HFFc6 (cell line): ENCODE results near the gene OR13D1. TPM values are rescaled to one million over a fixed set of nuclear protein-coding genes. Genes with fewer than 3 reads are reported as not detected.

Experiments
- DNase-seq: peaks from one replicate; pipeline ENCODE4 v3.0.0-alpha.2; 2018
- H3K27ac Mint-ChIP-seq: 2 replicates; pipeline ENCODE4 v1.8.0; 2020; ENCODE audit warnings: mild to moderate bottlenecking, mixed read lengths
- H3K27me3 Mint-ChIP-seq: 2 replicates; pipeline ENCODE4 v1.8.0; 2021; ENCODE audit warnings: mild to moderate bottlenecking, moderate library complexity, mixed read lengths; ENCODE audit not compliant: insufficient read depth
- H3K36me3 Mint-ChIP-seq: 2 replicates; pipeline ENCODE4 v1.8.0; 2021; ENCODE audit warnings: low read depth, mixed read lengths
- H3K4me1 Mint-ChIP-seq: 2 replicates; pipeline ENCODE4 v1.8.0; 2020; ENCODE audit warnings: low read depth, mixed read lengths
- H3K4me3 Mint-ChIP-seq: 2 replicates; pipeline ENCODE4 v1.8.0; 2020; ENCODE audit warnings: mild to moderate bottlenecking, moderate library complexity, mixed read lengths
- H3K9me3 Mint-ChIP-seq: 2 replicates; pipeline ENCODE4 v1.8.0; 2020; ENCODE audit warnings: mild to moderate bottlenecking, mixed read lengths
- long read RNA-seq: library from polyadenylated mRNA; unstranded; transcript quantifications from one replicate; pipeline ENCODE4 v2.0.0, GENCODE V29; 2019
- total RNA-seq, 6 experiments: library from RNA; stranded (reverse); fragmentation: NEBNext Ultra II Directional; extraction: Animal tissue kit (Norgen Biotek cat#: 25700); gene quantifications; 2 replicates in 1 of 6; 3 replicates in 5 of 6; pipeline ENCODE4 v1.2.3, GENCODE V29; 2021
- TF ChIP-seq, protein P1 (sequence below): fragments of 200-600 bp; sonication (generic); IDR thresholded peaks from 2 replicates; pipeline ENCODE4 v1.5.0; 2021; ENCODE audit warnings: antibody characterized with exemption, mild to moderate bottlenecking

OR13D1 gene, protein sequence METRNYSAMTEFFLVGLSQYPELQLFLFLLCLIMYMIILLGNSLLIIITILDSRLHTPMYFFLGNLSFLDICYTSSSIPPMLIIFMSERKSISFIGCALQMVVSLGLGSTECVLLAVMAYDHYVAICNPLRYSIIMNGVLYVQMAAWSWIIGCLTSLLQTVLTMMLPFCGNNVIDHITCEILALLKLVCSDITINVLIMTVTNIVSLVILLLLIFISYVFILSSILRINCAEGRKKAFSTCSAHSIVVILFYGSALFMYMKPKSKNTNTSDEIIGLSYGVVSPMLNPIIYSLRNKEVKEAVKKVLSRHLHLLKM
- not detected for total RNA-seq
- long read RNA-seq: 0 reads

DNA sequence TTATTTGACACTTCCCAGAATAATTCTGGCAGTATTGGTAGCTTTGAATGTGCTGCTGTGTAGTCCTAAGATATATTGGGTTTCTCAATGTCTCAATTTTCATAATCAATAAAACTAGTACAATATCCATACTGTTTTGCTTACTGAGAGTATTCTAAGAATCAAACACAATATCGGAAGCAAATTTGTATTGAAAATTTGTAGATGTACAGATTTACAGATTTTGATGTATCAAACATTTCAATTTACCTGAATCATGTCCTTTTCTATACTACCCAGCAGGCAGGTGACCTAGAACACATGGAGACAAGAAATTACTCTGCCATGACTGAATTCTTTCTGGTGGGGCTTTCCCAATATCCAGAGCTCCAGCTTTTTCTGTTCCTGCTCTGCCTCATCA is at the start of gene OR13D1:
OR13D1 (plus strand) TSS at position 301 of the 400 bp plus-strand sequence; CDS start at position 301, 0 bp downstream.
- Mint-ChIP-seq H3K4me1 (no peaks in the 10 kb centered on the region), H3K36me3 (no peaks in the 10 kb centered on the region), H3K4me3 (no peak within 1 kb of the TSS), H3K27me3 (peaks cover 4% of the 10 kb centered on the region), H3K9me3 (no peaks in the 10 kb centered on the region), H3K27ac (no peak within 1 kb of the TSS)
- TF ChIP-seq, protein P1, sequence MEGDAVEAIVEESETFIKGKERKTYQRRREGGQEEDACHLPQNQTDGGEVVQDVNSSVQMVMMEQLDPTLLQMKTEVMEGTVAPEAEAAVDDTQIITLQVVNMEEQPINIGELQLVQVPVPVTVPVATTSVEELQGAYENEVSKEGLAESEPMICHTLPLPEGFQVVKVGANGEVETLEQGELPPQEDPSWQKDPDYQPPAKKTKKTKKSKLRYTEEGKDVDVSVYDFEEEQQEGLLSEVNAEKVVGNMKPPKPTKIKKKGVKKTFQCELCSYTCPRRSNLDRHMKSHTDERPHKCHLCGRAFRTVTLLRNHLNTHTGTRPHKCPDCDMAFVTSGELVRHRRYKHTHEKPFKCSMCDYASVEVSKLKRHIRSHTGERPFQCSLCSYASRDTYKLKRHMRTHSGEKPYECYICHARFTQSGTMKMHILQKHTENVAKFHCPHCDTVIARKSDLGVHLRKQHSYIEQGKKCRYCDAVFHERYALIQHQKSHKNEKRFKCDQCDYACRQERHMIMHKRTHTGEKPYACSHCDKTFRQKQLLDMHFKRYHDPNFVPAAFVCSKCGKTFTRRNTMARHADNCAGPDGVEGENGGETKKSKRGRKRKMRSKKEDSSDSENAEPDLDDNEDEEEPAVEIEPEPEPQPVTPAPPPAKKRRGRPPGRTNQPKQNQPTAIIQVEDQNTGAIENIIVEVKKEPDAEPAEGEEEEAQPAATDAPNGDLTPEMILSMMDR: no peak
- no peak for DNase-seq

DNA sequence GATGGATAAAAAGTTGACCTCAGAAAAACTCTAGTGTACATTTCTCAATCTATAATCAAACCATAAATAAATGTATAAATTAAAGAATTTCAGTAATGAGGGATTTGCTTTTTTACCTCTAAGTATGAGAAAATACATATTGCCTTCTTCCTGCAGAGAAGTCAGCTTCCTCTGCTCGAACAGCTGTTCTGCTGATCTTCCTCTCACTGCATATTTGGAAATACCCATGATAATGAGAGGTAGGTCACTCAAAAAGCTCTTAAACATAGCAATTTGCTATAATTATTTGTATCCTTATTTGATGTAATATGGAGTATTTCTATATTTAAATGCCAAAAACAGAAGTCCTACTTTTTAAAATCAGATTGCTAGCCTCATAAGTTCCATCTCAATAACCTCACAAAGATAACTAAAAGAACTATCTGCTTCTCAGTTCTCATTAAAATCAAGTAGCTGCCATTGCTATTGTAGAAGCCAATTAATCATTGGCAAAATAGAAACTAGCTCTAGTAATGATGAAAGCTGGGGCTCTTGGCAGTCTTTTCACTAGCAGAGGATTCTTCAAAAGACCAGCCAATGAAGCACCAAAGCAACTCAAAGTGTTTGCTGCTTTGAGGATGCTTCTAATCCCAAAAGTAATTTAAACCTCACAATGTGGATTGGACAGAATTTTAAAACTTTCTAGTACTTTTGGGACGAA is 35.7 kb upstream of the OR13D1 start:
- TF ChIP-seq, protein P1: no peak
- no peaks in the 10 kb centered on the region for H3K27me3 Mint-ChIP-seq
- no peaks in the 10 kb centered on the region; the same call in none of the 2 replicates for H3K9me3 Mint-ChIP-seq
- no peak for DNase-seq
- no peaks in the 10 kb centered on the region for H3K4me1 Mint-ChIP-seq
- no peaks in the 10 kb centered on the region for H3K36me3 Mint-ChIP-seq
- no peak overlapping the region for H3K4me3 Mint-ChIP-seq
- H3K27ac Mint-ChIP-seq: no peak overlapping the region

DNA sequence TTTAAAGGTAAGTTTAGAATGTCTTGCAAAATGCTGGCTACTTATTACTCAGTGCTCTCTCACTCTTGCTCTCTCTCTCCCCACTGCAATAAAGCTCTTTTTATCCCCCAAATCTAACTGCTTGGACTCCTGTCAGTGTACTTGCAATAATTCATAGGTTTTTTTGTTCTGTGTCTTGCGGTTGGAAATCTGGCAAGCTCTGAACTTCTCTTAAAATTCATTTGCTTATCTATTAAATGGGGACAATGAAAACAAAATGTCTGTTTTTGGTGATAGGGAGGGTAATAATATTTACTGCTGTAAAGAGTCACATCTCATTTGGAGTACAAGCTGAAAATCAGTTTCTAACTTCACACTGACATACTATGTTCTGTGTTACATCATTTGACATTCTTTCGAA is 18.7 kb upstream of the OR13D1 start:
- TF ChIP-seq, protein P1: no peak
- Mint-ChIP-seq H3K27me3 (no peaks in the 10 kb centered on the region; the same call in 1 of the 2 replicates), H3K9me3 (no peaks in the 10 kb centered on the region), H3K27ac (no peak overlapping the region), H3K4me3 (no peak overlapping the region), H3K4me1 (no peaks in the 10 kb centered on the region), H3K36me3 (no peaks in the 10 kb centered on the region)
- no peak for DNase-seq

DNA sequence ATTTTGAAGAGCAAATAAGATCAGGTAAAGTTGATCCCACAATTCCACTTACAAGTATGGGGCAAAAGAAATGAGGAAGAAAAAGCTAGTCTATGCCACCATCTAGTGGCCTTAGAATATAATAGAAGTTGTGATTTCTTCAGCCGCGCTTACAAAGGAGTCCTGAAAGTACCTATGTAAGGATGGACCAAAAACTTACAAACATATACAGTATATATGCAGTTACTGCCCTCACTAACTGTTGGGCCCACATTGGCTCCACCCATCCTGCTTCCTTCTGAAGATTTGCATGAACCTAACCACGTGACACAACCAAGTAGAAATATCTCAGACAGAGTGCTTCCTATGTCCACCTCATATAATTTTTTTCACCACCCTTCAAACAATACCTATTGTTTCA is 11.7 kb upstream of the OR13D1 start:
- Mint-ChIP-seq H3K36me3 (no peaks in the 10 kb centered on the region), H3K27me3 (no peaks in the 10 kb centered on the region; the same call in 1 of the 2 replicates), H3K4me3 (no peak overlapping the region), H3K4me1 (no peaks in the 10 kb centered on the region), H3K27ac (no peak overlapping the region), H3K9me3 (no peaks in the 10 kb centered on the region)
- TF ChIP-seq, protein P1: peak; percentile 78
- DNase-seq: peak; percentile 39

DNA sequence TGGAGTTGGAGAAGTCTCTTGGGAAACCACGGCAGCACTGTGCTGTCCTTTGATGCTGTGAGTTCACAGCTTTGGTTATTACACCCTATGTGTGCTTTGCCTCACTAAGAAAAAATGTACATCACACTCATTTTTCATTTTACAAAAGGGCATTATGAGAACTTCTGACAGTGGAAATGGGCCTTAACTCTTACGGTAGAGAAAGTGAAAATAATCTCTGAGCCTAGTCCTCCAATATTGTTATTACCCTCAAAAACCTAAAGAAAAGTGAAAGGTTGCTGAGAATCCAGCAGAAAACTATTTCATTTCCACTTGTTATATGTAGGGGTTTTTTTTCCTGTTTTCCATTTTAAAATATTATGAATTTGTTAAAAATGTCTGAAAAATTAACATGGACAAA is 8.2 kb upstream of the OR13D1 start:
- H3K27ac Mint-ChIP-seq: no peak overlapping the region
- H3K27me3 Mint-ChIP-seq: no peaks in the 10 kb centered on the region
- no peak overlapping the region; the same call in 1 of the 2 replicates for H3K4me3 Mint-ChIP-seq
- no peaks in the 10 kb centered on the region for H3K36me3 Mint-ChIP-seq
- TF ChIP-seq, protein P1: no peak
- no peaks in the 10 kb centered on the region for H3K9me3 Mint-ChIP-seq
- no peaks in the 10 kb centered on the region for H3K4me1 Mint-ChIP-seq
- DNase-seq: no peak
